Kidney epithelial cell (primary cell): ENCODE data around the gene CD34. TPM values are rescaled to one million over a fixed set of nuclear protein-coding genes. Genes with fewer than 3 reads are reported as not detected.
A peak's percentile ranks its signal among the peaks of the same experiment; 100 is the strongest.

Source experiments
- DNase-seq: peaks from one replicate; pipeline ENCODE4 v3.0.0-alpha.2; 2010; ENCODE audit warnings: low read depth
- H3K27me3 ChIP-seq: 2 replicates; pipeline ENCODE4 v1.6.0; 2011; ENCODE audit warnings: low read length; ENCODE audit not compliant: control insufficient read depth, insufficient read depth
- H3K36me3 ChIP-seq: 2 replicates; pipeline ENCODE4 v1.5.1; 2011; ENCODE audit warnings: low read length; ENCODE audit not compliant: control insufficient read depth, insufficient read depth
- H3K4me3 ChIP-seq: 2 replicates; pipeline ENCODE4 v1.5.1; 2011; ENCODE audit warnings: low read depth, mild to moderate bottlenecking, control low read depth, low read length
- CTCF ChIP-seq: IDR thresholded peaks from 2 replicates; pipeline ENCODE4 v1.5.1; 2011; ENCODE audit warnings: mild to moderate bottlenecking, moderate library complexity, low read length, control low read depth, inconsistent platforms; ENCODE audit not compliant: insufficient read depth, poor library complexity, severe bottlenecking
- total RNA-seq: library from RNA; depleted of rRNA; stranded (reverse); fragments of >200 nt; gene quantifications from 2 replicates; pipeline ENCODE4 v1.2.3, GENCODE V29; 2015

The CD34 gene
- total RNA-seq, 1 donor from 2014 or later, result 0.04 TPM

GRCh38 chr1:207848234-207848633 is 62.7 kb downstream of the CD34 start:
- H3K4me3 ChIP-seq, result no peak overlapping the region
- no peaks in the 10 kb centered on the region for H3K36me3 ChIP-seq
- peak; percentile 43 for DNase-seq
- H3K27me3 ChIP-seq, result no peaks in the 10 kb centered on the region
- TF ChIP-seq CTCF, result no peak

GRCh38 chr1:207847116-207847515 is 63.8 kb downstream of the CD34 start:
- Histone ChIP-seq H3K27me3 (no peaks in the 10 kb centered on the region), H3K36me3 (no peaks in the 10 kb centered on the region), H3K4me3 (no peak overlapping the region)
- TF ChIP-seq CTCF, result no peak
- DNase-seq, result no peak

GRCh38 chr1:207845109-207845508 is 65.8 kb downstream of the CD34 start:
- H3K4me3 ChIP-seq, result no peak overlapping the region
- TF ChIP-seq CTCF, result no peak
- H3K27me3 ChIP-seq, result no peaks in the 10 kb centered on the region
- DNase-seq, result no peak
- no peaks in the 10 kb centered on the region for H3K36me3 ChIP-seq

- H3K27me3 ChIP-seq, result no peaks in the 10 kb centered on the region
- DNase-seq, result no peak
- no peaks in the 10 kb centered on the region for H3K36me3 ChIP-seq
- H3K4me3 ChIP-seq, result no peak overlapping the region
- no peak for TF ChIP-seq CTCF
Observed at GRCh38 chr1:207844371-207844770, 66.6 kb downstream of the CD34 start.

GRCh38 chr1:207842506-207842905 is 68.4 kb downstream of the CD34 start:
- no peak for DNase-seq
- no peaks in the 10 kb centered on the region for H3K36me3 ChIP-seq
- H3K27me3 ChIP-seq, result no peaks in the 10 kb centered on the region
- H3K4me3 ChIP-seq, result no peak overlapping the region
- no peak for TF ChIP-seq CTCF

GRCh38 chr1:207841901-207842300 is 69.0 kb downstream of the CD34 start:
- no peaks in the 10 kb centered on the region for H3K36me3 ChIP-seq
- no peak overlapping the region for H3K4me3 ChIP-seq
- TF ChIP-seq CTCF, result no peak
- H3K27me3 ChIP-seq, result no peaks in the 10 kb centered on the region
- DNase-seq, result no peak
